ENCODE results near the gene PTPN1. TPM values are rescaled to one million over a fixed set of nuclear protein-coding genes. Genes with fewer than 3 reads are reported as not detected.
A peak's percentile ranks its signal among the peaks of the same experiment; 100 is the strongest.

The PTPN1 gene
- total and polyA plus RNA-seq, 8 donors: 10.8 to 26.8 (median 16.8) TPM

- TF ChIP-seq POLR2A (IDR thresholded peaks at IDR 0.05) (no peak), POLR2AphosphoS5 (IDR thresholded peaks at IDR 0.05) (no peak), CTCF (IDR thresholded peaks at IDR 0.05) (no peak), EP300 (IDR thresholded peaks at IDR 0.05) (no peak)
- Histone ChIP-seq H3K9me3 (no peaks in the 10 kb centered on the region), H3K27me3 (peaks cover 0 to 23% (median 0%) of the 10 kb centered on the region in 3 donors), H3K27ac (no peak overlapping the region), H3K36me3 (peaks cover 0 to 34% (median 14%) of the 10 kb centered on the region in 4 donors), H3K4me1 (peaks cover 0 to 11% (median under 1%) of the 10 kb centered on the region in 4 donors), H3K4me3 (no peak overlapping the region)
- WGBS, 5 donors: 69 to 83% (median 73%) methylated on average over 27 to 33 of the region's 33 CpGs
- peak in 1 of 2 donors; percentile 49 for DNase-seq
- intact Hi-C loops (cut with DNase I; ENCODE audit: low total_unique reads): no loop called here
Observed at GRCh38 chr20:50601511-50602431, 91.6 kb downstream of the PTPN1 start.

- WGBS, 5 donors: 93 to 94% (median 94%) methylated on average over 5 to 15 of the region's 15 CpGs
- peaks cover 0 to 15% (median 0%) of the 10 kb centered on the region in 3 donors for H3K27me3 ChIP-seq
- peaks cover 0 to 41% (median 17%) of the 10 kb centered on the region in 4 donors for H3K36me3 ChIP-seq
- no peaks in the 10 kb centered on the region for H3K9me3 ChIP-seq
- intact Hi-C loops (cut with DNase I; ENCODE audit: low total_unique reads): no loop called here
- DNase-seq: no peak
- no peak for TF ChIP-seq EP300 (IDR thresholded peaks at IDR 0.05)
- no peak for TF ChIP-seq CTCF (IDR thresholded peaks at IDR 0.05)
- TF ChIP-seq POLR2AphosphoS5 (IDR thresholded peaks at IDR 0.05): no peak
- no peak for TF ChIP-seq POLR2A (IDR thresholded peaks at IDR 0.05)
- peaks cover 0 to 3% (median 0%) of the 10 kb centered on the region in 4 donors for H3K4me1 ChIP-seq
- H3K27ac ChIP-seq: no peak overlapping the region
- H3K4me3 ChIP-seq: no peak overlapping the region
Observed at GRCh38 chr20:50602432-50603088, 92.4 kb downstream of the PTPN1 start.

- intact Hi-C loops (cut with DNase I; ENCODE audit: low total_unique reads): no loop called here
- WGBS, 5 donors: 82 to 93% (median 89%) methylated on average over 12 of the region's 12 CpGs
Observed at GRCh38 chr20:50604451-50604850, 94.3 kb downstream of the PTPN1 start.

GRCh38 chr20:50605136-50605535, 95.0 kb downstream of the PTPN1 start:
- Histone ChIP-seq H3K4me3 (no peak overlapping the region), H3K4me1 (no peaks in the 10 kb centered on the region), H3K9me3 (no peaks in the 10 kb centered on the region), H3K27me3 (peaks cover 0 to 15% (median 0%) of the 10 kb centered on the region in 3 donors), H3K36me3 (peaks cover 0 to 60% (median 30%) of the 10 kb centered on the region in 4 donors), H3K27ac (no peak overlapping the region)
- 91 to 94% (median 92%) methylated on average over 5 of the region's 5 CpGs for WGBS, 5 donors
- DNase-seq: no peak
- intact Hi-C loops (cut with DNase I; ENCODE audit: low total_unique reads): no loop called here
- TF ChIP-seq POLR2AphosphoS5 (IDR thresholded peaks at IDR 0.05) (no peak), CTCF (IDR thresholded peaks at IDR 0.05) (no peak), POLR2A (IDR thresholded peaks at IDR 0.05) (no peak), EP300 (IDR thresholded peaks at IDR 0.05) (no peak)

More at GRCh38 chr20:50604451-50604850, 94.3 kb downstream of the PTPN1 start:
- DNase-seq: no peak
- Histone ChIP-seq H3K27me3 (peaks cover 0 to 14% (median 0%) of the 10 kb centered on the region in 3 donors), H3K9me3 (no peaks in the 10 kb centered on the region), H3K27ac (no peak overlapping the region), H3K4me1 (no peaks in the 10 kb centered on the region), H3K36me3 (peaks cover 0 to 57% (median 29%) of the 10 kb centered on the region in 4 donors), H3K4me3 (no peak overlapping the region)
- TF ChIP-seq POLR2AphosphoS5 (IDR thresholded peaks at IDR 0.05): no peak
- TF ChIP-seq EP300 (IDR thresholded peaks at IDR 0.05): no peak

Data from stomach (tissue), 9 donors.